HG02759 (cell line): Measurements from ENCODE around the gene HEG1.

Source experiments
- ATAC-seq: cut with Tn5 transposase; IDR thresholded peaks from one replicate; pipeline ENCODE4 v1.9.1; 2021; ENCODE audit warnings: mild to moderate bottlenecking, moderate library complexity; ENCODE audit not compliant: unreplicated experiment

Gene HEG1

DNA sequence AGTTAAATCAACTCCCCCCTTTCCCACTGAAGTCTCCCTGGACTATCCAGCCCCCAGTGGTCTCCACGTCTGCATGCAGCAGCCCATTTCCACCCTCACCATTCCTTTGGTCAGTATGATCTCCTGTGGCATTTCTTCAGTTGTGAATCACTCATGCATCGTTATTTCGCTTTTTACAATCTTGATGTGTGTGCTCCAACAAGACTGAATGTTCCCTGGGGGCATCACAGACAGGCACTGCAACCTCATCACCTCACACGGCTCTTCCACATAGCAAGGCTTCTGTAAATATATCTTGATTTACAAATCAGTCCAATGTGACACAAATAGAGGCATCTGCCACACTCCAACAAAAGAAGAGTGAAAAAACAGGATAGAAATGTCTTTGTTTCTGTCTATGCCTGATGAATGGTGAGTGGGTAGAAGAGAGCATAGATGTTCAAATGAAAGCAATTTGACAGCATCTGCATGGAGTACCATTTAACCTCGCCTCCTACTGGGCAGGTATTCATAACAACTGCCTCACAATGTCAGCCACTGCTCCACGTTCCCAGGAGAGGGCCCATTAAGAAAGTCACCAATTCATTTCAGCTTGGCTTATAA, 5.2 kb downstream of the HEG1 start:
- ATAC-seq: no peak

GRCh38 chr3:125048282-125048681, 7.5 kb downstream of the HEG1 start:
- ATAC-seq: no peak

GRCh38 chr3:125045965-125046364, 9.8 kb downstream of the HEG1 start:
- ATAC-seq: no peak

DNA sequence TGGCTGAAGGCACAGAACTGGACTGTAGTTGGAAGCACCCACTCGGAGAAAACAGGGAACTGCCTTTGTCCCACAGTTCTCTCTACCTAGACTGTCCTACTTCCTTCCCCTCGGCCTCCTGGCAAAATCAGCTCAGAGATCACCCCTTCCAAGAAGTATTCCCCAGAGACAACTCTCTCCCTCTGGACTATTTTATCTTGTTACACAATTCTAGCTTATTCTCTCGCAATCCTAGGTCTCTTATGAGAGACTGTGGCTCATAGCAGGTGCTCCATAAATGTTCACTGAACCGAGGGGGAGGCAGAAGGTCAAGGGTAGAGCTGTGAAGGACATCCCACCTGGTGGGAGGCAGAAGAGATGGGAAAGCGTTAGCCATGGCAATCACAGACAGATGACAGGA, 10.6 kb downstream of the HEG1 start:
- ATAC-seq: no peak

DNA sequence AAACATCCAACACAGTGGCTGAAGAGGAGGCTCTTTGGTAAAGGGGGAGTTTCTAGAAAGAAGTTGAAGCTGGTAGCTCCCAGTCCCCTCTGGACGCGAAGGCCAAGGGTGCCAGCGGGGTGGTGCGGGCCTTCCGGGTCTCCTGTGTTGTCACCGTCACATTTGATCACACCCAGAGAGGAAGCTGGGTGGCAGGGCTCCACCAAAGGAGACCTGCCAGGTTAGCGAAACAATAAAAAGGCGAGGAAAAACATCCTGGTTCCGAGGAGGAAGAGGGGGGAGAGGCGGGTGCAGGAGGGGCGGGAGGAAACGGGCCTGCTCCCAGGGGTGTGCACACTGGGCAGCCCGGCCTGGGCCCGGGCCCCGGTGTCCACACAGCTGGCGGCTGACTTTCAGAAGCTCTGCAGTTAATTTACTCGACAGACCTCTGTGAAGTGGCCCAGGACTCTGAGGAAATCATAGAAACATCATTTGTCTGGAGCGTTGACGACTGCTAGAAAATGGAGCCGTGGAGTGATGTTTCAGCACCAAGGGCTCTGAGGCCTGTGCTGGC, 12.1 kb downstream of the HEG1 start:
- ATAC-seq: no peak

GRCh38 chr3:125042725-125043406, 12.9 kb downstream of the HEG1 start:
- ATAC-seq: no peak

DNA sequence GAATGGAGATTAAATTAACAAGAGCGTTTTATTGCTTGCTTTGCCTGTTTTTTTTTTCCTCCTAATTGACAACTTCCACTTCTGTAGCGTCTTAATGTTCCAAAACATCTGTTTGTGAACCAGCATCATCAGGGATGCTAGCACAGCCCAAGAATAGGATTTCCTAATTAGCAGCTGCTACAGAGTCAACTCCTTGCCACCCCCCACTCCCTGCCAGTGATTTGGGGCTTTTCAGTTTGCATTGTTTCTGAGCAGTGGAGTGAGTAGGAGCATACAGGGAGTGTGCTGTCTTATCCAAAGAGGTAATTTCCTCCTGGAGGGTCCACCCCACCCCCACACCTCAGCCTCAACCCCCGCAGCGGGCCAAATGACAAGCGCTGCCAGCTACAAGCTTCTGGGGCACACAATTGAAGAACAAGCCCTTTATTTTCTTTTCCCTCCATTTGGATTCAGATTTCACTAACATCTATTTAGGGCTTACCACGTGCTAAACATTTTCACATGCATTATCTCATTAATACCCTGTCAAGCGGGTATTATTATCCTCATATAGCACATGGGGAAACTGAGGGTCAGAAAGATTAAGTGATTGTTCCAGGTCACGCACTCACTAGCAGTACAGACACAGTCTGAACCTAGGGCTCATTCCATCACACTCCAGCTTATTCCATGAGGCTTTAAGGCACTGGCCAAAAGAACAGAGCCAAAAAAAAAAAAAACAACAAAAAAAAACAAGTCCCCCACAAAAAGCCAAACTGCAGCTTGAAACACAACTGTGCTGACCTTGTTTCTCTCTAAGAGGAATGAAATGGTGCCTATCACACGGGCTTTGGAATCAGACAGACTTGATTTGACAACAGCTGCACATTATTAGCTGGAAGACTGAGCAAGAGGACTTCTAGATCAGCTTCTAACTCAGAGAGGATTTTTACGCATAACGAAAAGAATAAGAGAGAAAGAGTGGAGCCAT, 16.4 kb downstream of the HEG1 start:
- ATAC-seq: no peak

DNA sequence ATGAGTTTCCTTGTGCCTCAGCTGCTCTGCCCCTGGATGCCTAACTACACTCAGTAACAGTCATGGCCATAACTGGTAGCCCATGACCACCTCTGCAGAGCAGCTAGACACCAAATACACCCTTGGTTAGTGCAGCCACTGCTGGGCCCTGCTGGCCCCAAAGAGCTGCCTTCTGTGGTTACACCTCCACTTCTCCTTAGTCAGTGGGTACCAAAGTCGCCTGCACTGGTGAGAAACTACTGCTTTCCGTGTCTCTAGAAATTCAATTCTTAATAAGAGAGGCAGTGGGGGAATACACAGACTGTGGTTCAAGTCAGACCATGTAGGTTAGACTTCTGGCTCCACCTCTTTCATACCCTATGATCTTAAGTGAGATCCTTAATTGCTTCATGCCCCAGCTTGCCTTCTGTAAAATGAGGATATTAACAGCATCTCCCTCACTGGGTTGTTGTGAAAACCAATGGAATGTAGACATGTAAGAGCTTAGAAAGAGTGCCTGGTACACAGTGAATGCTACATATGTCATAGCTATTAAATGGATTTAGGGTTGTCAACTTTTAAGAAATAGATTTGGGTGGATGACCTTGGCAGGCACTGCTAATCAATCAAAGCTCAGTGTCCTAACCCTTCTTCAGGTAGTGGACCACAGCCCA, 18.2 kb downstream of the HEG1 start:
- no peak for ATAC-seq

DNA sequence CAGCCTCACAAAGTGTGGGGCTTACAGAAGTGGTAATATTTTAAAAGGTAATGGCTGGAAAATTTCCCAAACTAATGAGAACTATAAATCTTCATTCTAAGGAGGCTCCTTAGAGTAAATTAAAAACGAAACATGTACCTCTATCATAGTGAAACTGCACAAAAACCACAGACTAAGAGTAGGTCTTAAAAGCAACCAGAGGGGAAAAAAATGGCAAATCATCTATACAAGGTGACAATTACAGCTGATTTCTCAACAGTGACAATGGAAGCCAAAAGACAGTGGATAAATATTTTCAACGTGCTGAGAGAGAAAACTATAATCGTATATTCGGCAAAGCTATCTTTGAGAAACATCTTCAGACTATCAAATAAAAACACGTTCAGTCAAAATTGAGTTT, 20.6 kb downstream of the HEG1 start:
- no peak for ATAC-seq

- ATAC-seq: no peak
Observed at GRCh38 chr3:125033616-125034015, 22.2 kb downstream of the HEG1 start.

DNA sequence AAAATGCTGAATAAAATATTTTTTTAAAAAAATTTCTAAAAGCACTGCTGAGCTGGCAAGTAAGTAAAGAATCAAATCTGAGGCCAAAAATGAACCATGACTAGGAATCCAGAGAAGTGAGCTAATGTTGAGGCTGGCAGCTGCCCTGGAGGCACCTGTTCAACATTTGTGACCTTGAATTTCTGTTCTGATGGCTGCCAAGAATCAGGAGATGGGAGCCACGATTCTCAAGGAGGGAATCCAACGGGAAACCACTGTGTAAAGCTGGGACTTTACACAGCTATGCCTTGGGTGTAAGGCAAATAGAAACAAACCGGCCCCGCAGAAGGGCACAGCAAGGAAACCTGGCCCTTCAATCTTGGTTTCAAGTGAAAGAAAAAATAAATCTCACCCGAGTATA, 22.7 kb downstream of the HEG1 start:
- no peak for ATAC-seq

GRCh38 chr3:125032683-125033082, 23.1 kb downstream of the HEG1 start:
- ATAC-seq: no peak

- no peak for ATAC-seq
Observed at GRCh38 chr3:125032100-125032643, 23.6 kb downstream of the HEG1 start.

DNA sequence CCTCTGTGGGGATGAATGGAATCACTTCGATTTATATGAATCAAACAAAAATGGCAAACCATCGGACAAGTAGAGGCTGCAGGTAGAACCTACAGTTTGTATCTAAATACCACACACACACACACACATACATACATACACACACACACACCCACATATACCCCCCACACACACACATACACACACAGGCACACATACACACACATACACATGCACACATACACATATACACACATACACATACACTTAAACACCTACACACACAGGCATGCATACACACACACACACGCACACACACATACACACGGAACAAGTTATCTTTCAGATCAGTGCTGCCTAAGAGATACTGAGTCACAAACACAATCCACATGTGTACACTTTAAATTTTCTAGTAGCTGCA, 24.3 kb downstream of the HEG1 start:
- no peak for ATAC-seq

- ATAC-seq: no peak
Observed at GRCh38 chr3:125028657-125029056, 27.1 kb downstream of the HEG1 start.

DNA sequence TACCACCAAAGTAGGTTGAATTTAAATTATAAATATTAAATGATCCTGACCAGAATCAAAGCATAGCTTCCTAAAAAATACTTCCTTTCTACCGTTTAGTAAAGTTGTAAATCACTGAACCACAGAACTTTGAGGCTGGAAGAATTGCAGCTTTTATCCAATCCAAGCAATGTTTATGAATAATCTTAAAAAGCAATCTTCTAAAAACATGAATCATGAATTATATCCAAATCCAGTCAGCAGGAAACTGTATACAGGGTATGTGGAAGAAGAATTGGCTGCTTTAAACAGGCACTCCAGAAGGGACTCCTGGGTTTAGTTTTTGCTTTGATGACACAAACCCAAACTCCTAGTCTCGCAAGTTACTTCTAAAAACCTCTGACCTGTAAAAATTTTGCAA, 30.2 kb downstream of the HEG1 start:
- ATAC-seq: no peak

DNA sequence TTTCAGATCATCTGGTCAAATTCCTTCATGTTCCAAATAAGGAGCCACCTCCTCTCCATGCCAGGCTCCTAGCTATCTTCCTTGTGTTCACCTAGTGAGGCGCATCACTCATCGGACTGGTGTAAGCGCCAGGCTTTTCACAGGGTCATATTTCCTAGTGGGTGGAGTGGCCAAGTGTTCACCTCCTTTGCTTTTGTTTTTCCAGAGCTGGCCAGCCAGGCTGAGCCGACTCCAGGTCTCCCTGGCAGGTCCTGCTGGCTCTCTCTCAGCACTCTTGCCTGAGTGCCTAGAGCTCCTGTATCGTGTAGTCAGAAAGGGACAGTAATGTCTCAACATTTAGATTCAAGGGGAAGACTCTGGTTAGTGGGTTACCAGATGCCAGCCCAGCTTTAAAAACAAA, 31.0 kb downstream of the HEG1 start:
- no peak for ATAC-seq

DNA sequence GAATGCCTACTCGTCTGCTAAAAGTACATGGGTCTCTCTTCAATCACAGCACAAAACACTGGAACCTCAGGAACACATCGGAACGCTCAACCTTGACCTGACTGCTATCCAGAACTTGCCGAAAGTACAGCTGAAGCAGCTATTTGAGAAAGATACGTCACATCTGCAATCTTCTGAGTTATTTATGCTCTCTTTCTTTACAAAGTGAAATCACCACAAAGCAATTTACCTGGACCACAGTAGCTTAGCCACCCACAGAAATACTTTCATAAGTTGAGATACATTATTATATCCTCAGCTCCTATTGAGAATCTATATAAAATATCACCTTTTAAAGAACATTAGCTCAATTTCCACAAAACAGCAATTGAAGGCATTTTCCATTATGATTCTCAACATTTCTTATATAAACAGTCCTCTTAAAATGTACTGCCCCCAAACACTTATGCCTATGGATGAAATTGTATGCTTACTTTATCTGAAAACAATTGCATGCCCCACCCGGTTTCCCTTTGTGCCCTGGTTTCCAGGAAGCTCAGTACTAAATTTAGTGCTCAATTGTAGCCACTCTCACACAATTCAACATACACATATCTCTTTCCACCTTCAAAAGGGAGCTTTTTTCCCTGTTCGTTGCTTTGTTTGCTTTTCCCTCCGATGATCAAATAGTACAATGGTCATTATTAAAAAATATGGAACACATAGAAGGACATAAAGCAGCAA, 31.8 kb downstream of the HEG1 start:
- ATAC-seq: no peak

GRCh38 chr3:125022206-125022605, 33.6 kb downstream of the HEG1 start:
- ATAC-seq: no peak

GRCh38 chr3:125019271-125019670, 36.5 kb downstream of the HEG1 start:
- ATAC-seq: no peak
